ENCODE data around the gene KMO. TPM values are rescaled to one million over a fixed set of nuclear protein-coding genes. Genes with fewer than 3 reads are reported as not detected.
A peak's percentile ranks its signal among the peaks of the same experiment; 100 is the strongest.

Gene KMO
- total RNA-seq, 1 donor from 2014 or later = not detected

- Histone ChIP-seq H4K20me1 (ENCODE audit: low read depth) (peaks cover 9% of the 10 kb centered on the region), H2AFZ (replicated peaks) (no peak overlapping the region), H3K9ac (no peak overlapping the region), H3K79me2 (ENCODE audit: low read depth) (no peaks in the 10 kb centered on the region), H3K27me3 (no peaks in the 10 kb centered on the region), H3K36me3 (no peaks in the 10 kb centered on the region), H3K4me1 (peaks cover 6% of the 10 kb centered on the region), H3K9me3 (ENCODE audit: low read depth) (no peaks in the 10 kb centered on the region), H3K4me2 (no peak overlapping the region), H3F3A (ENCODE audit: low read depth) (no peaks in the 10 kb centered on the region), H3K4me3 (no peak overlapping the region), H3K27ac (no peak overlapping the region)
- no peak for DNase-seq (ENCODE audit: low spot score)
- Mint-ChIP-seq H3K9me3 (no peaks in the 10 kb centered on the region), H3K27me3 (ENCODE audit: insufficient read depth, low read depth) (no peaks in the 10 kb centered on the region), H3K4me3 (no peak overlapping the region), H3K4me1 (no peaks in the 10 kb centered on the region), H3K27ac (no peak overlapping the region), H3K36me3 (peaks cover 35% of the 10 kb centered on the region)
- TF ChIP-seq CTCF (IDR thresholded peaks at IDR 0.05) (no peak), EZH2phosphoT487 (IDR thresholded peaks at IDR 0.05) (no peak), EZH2 (IDR thresholded peaks at IDR 0.05) (no peak)
These were observed 71.6 kb downstream of the KMO start for GRCh38 chr1:241603731-241604245.

- Histone ChIP-seq H3K36me3 (no peaks in the 10 kb centered on the region), H3K4me2 (no peak overlapping the region), H3F3A (ENCODE audit: low read depth) (no peaks in the 10 kb centered on the region), H3K9me3 (ENCODE audit: low read depth) (no peaks in the 10 kb centered on the region), H3K9ac (no peak overlapping the region), H2AFZ (replicated peaks) (no peak overlapping the region), H3K27me3 (no peaks in the 10 kb centered on the region), H3K79me2 (ENCODE audit: low read depth) (no peaks in the 10 kb centered on the region), H3K27ac (no peak overlapping the region), H3K4me3 (no peak overlapping the region), H4K20me1 (ENCODE audit: low read depth) (peaks cover 9% of the 10 kb centered on the region), H3K4me1 (peaks cover 6% of the 10 kb centered on the region)
- Mint-ChIP-seq H3K36me3 (peaks cover 35% of the 10 kb centered on the region), H3K27ac (no peak overlapping the region), H3K9me3 (no peaks in the 10 kb centered on the region), H3K4me3 (no peak overlapping the region), H3K27me3 (ENCODE audit: insufficient read depth, low read depth) (no peaks in the 10 kb centered on the region), H3K4me1 (no peaks in the 10 kb centered on the region)
- TF ChIP-seq CTCF (IDR thresholded peaks at IDR 0.05) = peak; percentile 58
- TF ChIP-seq EZH2 (IDR thresholded peaks at IDR 0.05) = no peak
- peak; percentile 53 for DNase-seq (ENCODE audit: low spot score)
These were observed 73.1 kb downstream of the KMO start for GRCh38 chr1:241605146-241605805.

- H3F3A ChIP-seq (ENCODE audit: low read depth) = no peaks in the 10 kb centered on the region
- H3K36me3 ChIP-seq = no peaks in the 10 kb centered on the region
- Mint-ChIP-seq H3K4me3 (no peak overlapping the region), H3K9me3 (no peaks in the 10 kb centered on the region), H3K4me1 (no peaks in the 10 kb centered on the region), H3K27ac (no peak overlapping the region), H3K27me3 (ENCODE audit: insufficient read depth, low read depth) (no peaks in the 10 kb centered on the region), H3K36me3 (peaks cover 27% of the 10 kb centered on the region)
- H3K27ac ChIP-seq = no peak overlapping the region
- H2AFZ ChIP-seq (replicated peaks) = no peak overlapping the region
- H3K79me2 ChIP-seq (ENCODE audit: low read depth) = no peaks in the 10 kb centered on the region
- H3K4me1 ChIP-seq = peaks cover 6% of the 10 kb centered on the region
- no peak overlapping the region for H3K4me2 ChIP-seq
- H4K20me1 ChIP-seq (ENCODE audit: low read depth) = peaks cover 15% of the 10 kb centered on the region
- H3K4me3 ChIP-seq = no peak overlapping the region
- no peaks in the 10 kb centered on the region for H3K27me3 ChIP-seq
- H3K9me3 ChIP-seq (ENCODE audit: low read depth) = no peaks in the 10 kb centered on the region
- DNase-seq (ENCODE audit: low spot score) = no peak
- no peak for TF ChIP-seq EZH2phosphoT487 (IDR thresholded peaks at IDR 0.05)
- TF ChIP-seq EZH2 (IDR thresholded peaks at IDR 0.05) = no peak
- no peak for TF ChIP-seq CTCF (IDR thresholded peaks at IDR 0.05)
- no peak overlapping the region for H3K9ac ChIP-seq
These were observed 74.4 kb downstream of the KMO start for GRCh38 chr1:241606544-241606943.

Measured in neural progenitor cell (in vitro differentiated cells).